SU-DHL-6 (cell line): ENCODE results near the gene NECAB2.

ENCODE experiments used
- H2AFZ ChIP-seq: fragments of 200-600 bp; sonication (generic); 2 replicates; pipeline ENCODE4 v1.6.1; 2014; ENCODE audit warnings: low read depth, mild to moderate bottlenecking, moderate library complexity, mixed read lengths, antibody characterized with exemption, low read length; ENCODE audit not compliant: severe bottlenecking
- H3F3A ChIP-seq: fragments of 200-600 bp; shearing (Covaris generic); 2 replicates; pipeline ENCODE4 v1.6.0; 2016; ENCODE audit warnings: antibody characterized with exemption, mild to moderate bottlenecking; ENCODE audit not compliant: insufficient read depth
- H3K27ac ChIP-seq: fragments of 200-600 bp; sonication (generic); 2 replicates; pipeline ENCODE4 v1.5.1; 2016; ENCODE audit warnings: low read depth, mild to moderate bottlenecking, low read length, moderate library complexity, mixed read lengths
- H3K27me3 ChIP-seq: fragments of 200-600 bp; sonication (generic), shearing (Covaris generic); 2 replicates; pipeline ENCODE4 v1.6.0; 2014; ENCODE audit warnings: mild to moderate bottlenecking, low read length
- H3K36me3 ChIP-seq: fragments of 200-600 bp; sonication (generic); 2 replicates; pipeline ENCODE4 v1.6.1; 2014; ENCODE audit warnings: mild to moderate bottlenecking, low read length, mixed read lengths
- H3K4me2 ChIP-seq: fragments of 300-600, 200-600 bp; shearing (Covaris generic), sonication (generic); 2 replicates; pipeline ENCODE4 v1.6.0; 2014; ENCODE audit warnings: low read length, low read depth, mild to moderate bottlenecking; ENCODE audit not compliant: poor library complexity, severe bottlenecking
- H3K4me3 ChIP-seq: fragments of 200-600 bp; sonication (generic); 2 replicates; pipeline ENCODE4 v1.5.1; 2014; ENCODE audit warnings: antibody characterized with exemption, low read length, mild to moderate bottlenecking, mixed read lengths; ENCODE audit not compliant: insufficient read depth, poor library complexity, severe bottlenecking
- H3K79me2 ChIP-seq: fragments of 200-600 bp; sonication (generic); 2 replicates; pipeline ENCODE4 v1.6.1; 2014; ENCODE audit warnings: mild to moderate bottlenecking, low read length, moderate library complexity; ENCODE audit not compliant: insufficient read depth
- H3K9ac ChIP-seq: fragments of 200-600 bp; sonication (generic); 2 replicates; pipeline ENCODE4 v1.7.0; 2014; ENCODE audit warnings: mild to moderate bottlenecking, low read length
- H3K9me2 ChIP-seq: fragments of 200-600 bp; sonication (generic); replicated peaks from 2 replicates; pipeline ENCODE4 v1.6.1; 2014; ENCODE audit warnings: low read length; ENCODE audit not compliant: insufficient read depth
- H3K9me3 ChIP-seq: fragments of 200-600 bp; sonication (generic); 2 replicates; pipeline ENCODE4 v1.6.1; 2014; ENCODE audit warnings: low read length, mixed read lengths; ENCODE audit not compliant: insufficient read depth
- H4K20me1 ChIP-seq: fragments of 200-600 bp; sonication (generic); 2 replicates; pipeline ENCODE4 v1.6.1; 2014; ENCODE audit warnings: low read depth, mild to moderate bottlenecking, antibody characterized with exemption, low read length, moderate library complexity, mixed read lengths
- EZH2phosphoT487 ChIP-seq: fragments of 200-600 bp; sonication (generic), shearing (Covaris generic); conservative IDR thresholded peaks from 2 replicates; pipeline ENCODE4 v1.6.1; 2018; ENCODE audit warnings: mild to moderate bottlenecking, antibody characterized with exemption, low read length, moderate library complexity, mixed read lengths
- TF ChIP-seq, protein P1 (sequence below): fragments of 200-600 bp; sonication (generic); IDR thresholded peaks from one replicate; pipeline ENCODE4 v1.5.1; 2017; ENCODE audit warnings: antibody characterized with exemption, mild to moderate bottlenecking, low read length, moderate library complexity; ENCODE audit not compliant: insufficient read depth, poor library complexity, severe bottlenecking

NECAB2 gene

DNA sequence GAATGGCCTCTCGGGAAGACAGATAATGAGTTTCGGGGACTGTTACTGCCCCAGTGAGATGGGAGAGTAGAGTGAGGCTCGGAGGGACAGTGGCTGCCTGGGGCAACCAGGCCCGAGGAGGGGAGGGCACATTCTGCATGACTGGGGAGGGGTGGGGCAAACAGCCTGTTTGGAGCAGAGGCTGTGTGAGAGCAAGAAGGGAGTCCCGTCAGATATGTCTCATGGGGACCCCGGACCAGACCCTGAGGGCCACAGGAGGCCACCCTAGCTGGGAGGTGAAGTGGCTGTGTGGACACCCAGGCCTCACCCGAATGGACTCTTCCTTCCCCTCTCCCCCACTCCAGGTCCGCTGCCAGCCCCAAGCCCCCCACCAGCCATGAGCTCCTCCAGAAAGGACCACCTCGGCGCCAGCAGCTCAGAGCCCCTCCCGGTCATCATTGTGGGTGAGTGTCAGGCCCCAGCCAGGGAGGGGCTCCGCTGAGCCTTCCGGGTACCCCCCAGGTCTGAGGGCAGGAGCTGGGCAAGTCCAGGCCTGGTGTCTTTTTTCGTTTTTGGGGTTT is 10.7 kb upstream of the NECAB2 start:
- TF ChIP-seq EZH2phosphoT487, result no peak
- TF ChIP-seq, protein P1, sequence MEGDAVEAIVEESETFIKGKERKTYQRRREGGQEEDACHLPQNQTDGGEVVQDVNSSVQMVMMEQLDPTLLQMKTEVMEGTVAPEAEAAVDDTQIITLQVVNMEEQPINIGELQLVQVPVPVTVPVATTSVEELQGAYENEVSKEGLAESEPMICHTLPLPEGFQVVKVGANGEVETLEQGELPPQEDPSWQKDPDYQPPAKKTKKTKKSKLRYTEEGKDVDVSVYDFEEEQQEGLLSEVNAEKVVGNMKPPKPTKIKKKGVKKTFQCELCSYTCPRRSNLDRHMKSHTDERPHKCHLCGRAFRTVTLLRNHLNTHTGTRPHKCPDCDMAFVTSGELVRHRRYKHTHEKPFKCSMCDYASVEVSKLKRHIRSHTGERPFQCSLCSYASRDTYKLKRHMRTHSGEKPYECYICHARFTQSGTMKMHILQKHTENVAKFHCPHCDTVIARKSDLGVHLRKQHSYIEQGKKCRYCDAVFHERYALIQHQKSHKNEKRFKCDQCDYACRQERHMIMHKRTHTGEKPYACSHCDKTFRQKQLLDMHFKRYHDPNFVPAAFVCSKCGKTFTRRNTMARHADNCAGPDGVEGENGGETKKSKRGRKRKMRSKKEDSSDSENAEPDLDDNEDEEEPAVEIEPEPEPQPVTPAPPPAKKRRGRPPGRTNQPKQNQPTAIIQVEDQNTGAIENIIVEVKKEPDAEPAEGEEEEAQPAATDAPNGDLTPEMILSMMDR, result no peak
- Histone ChIP-seq H3F3A (no peaks in the 10 kb centered on the region), H3K9me3 (no peaks in the 10 kb centered on the region), H4K20me1 (no peaks in the 10 kb centered on the region), H3K27ac (no peak overlapping the region), H3K79me2 (no peaks in the 10 kb centered on the region), H3K9me2 (no peaks in the 10 kb centered on the region), H3K9ac (no peak overlapping the region), H3K4me3 (no peak overlapping the region), H3K36me3 (no peaks in the 10 kb centered on the region), H3K4me2 (no peak overlapping the region), H3K27me3 (no peaks in the 10 kb centered on the region), H2AFZ (no peak overlapping the region)

DNA sequence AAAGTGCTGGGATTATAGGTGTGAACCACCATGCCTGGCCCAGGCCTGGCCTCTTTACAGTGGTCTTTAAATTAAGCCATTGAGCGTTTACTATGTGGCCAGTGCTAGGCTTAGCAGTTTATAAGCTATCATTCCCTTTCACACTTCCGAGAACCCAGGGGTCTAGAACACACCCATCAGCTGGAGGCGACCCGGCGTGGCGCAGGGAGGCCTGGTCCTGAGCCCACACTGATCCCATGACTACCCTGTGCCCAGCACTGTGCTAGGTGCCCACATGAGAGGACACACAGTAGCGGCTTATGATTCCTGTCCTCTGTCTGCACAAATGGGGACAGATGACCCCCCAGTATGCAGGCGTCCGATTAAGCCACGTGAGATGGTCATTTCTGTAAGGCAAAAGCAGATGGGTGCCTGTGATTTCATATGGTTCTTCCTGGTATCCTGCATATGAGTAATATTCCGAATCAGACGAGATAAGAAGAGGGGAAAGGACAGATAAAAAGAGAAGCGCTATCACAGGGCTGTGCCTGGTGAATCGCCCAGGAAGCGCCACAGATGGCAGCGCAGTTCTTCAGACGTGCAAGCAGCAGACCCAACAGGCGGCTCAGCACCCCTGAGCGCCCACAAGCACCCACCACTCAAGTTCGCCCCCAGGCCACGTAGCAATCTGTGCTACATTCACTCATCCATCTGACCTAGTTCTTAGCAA is 9.8 kb upstream of the NECAB2 start:
- H3K27ac ChIP-seq, result no peak overlapping the region
- no peaks in the 10 kb centered on the region for H3K9me2 ChIP-seq
- H2AFZ ChIP-seq, result no peak overlapping the region
- H4K20me1 ChIP-seq, result no peaks in the 10 kb centered on the region
- H3K36me3 ChIP-seq, result no peaks in the 10 kb centered on the region
- H3K4me3 ChIP-seq, result no peak overlapping the region
- no peaks in the 10 kb centered on the region for H3K27me3 ChIP-seq
- no peaks in the 10 kb centered on the region for H3K9me3 ChIP-seq
- H3K9ac ChIP-seq, result no peak overlapping the region
- TF ChIP-seq, protein P1, result no peak
- no peak for TF ChIP-seq EZH2phosphoT487
- no peaks in the 10 kb centered on the region for H3K79me2 ChIP-seq
- H3F3A ChIP-seq, result no peaks in the 10 kb centered on the region
- H3K4me2 ChIP-seq, result no peak overlapping the region

DNA sequence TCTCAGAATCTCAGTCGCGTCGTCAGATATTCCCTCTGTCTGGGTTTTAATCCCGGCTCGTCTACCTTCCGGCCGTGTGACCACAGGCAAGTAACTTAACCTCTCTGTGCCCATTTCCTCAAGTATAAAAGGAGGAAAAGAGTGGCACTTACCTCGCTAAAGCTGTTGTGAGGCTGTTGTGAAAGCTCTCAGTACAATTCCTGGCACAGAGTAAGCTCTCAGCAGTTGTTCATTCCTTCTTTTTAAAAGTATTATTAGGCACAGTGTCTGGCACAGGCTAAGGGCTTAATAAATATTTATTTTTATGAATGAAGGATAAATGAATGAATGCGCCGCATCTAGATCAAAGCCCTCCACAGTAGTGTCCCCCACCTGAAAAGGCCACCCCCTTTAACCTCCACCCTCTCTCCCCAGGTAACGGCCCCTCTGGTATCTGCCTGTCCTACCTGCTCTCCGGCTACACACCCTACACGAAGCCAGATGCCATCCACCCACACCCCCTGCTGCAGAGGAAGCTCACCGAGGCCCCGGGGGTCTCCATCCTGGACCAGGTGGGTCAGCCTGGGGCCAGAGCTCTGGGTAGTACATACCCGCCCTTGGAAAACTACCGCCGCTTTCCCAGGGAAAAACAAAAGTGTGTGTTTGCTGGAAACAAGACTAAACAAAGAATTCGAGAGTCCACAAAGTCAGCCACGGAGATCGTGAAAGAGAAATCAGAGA is 9.0 kb upstream of the NECAB2 start:
- no peaks in the 10 kb centered on the region for H3K36me3 ChIP-seq
- no peaks in the 10 kb centered on the region for H4K20me1 ChIP-seq
- H3K27me3 ChIP-seq, result no peaks in the 10 kb centered on the region
- no peaks in the 10 kb centered on the region for H3K9me2 ChIP-seq
- H3F3A ChIP-seq, result no peaks in the 10 kb centered on the region
- no peaks in the 10 kb centered on the region for H3K9me3 ChIP-seq
- H3K4me2 ChIP-seq, result no peak overlapping the region
- no peak overlapping the region for H3K9ac ChIP-seq
- H2AFZ ChIP-seq, result no peak overlapping the region
- no peaks in the 10 kb centered on the region for H3K79me2 ChIP-seq
- H3K27ac ChIP-seq, result no peak overlapping the region
- no peak overlapping the region for H3K4me3 ChIP-seq
- no peak for TF ChIP-seq EZH2phosphoT487
- TF ChIP-seq, protein P1, result no peak
